CD8-positive, alpha-beta memory T cell (primary cell): Measurements from ENCODE around the gene SF3B3. TPM values are rescaled to one million over a fixed set of nuclear protein-coding genes. Genes with fewer than 3 reads are reported as not detected.

Experiments used
- CTCF ChIA-PET: fragments of 350-600 bp; sonication (Branson Sonifier 250); formaldehyde crosslinking; loops from one replicate; lab custom pipeline; 2021; ENCODE audit warnings: antibody characterized with exemption; lab: Charles Lee
- POLR2A ChIA-PET: fragments of 350-600 bp; sonication (Branson Sonifier 250); formaldehyde crosslinking; loops from one replicate; lab custom pipeline; 2021; ENCODE audit warnings: antibody characterized with exemption; lab: Charles Lee
- DNase-seq, 5 donors: peaks; one replicate each; pipeline versions ENCODE4 v3.0.0 to v3.0.0-alpha.2; 2020 to 2022; ENCODE audit warnings: mixed read lengths in 1 of 5
- H3K27ac ChIP-seq: one replicate; pipeline ENCODE4 v1.7.0; 2013; ENCODE audit warnings: low read depth, mild to moderate bottlenecking, low read length, moderate library complexity
- H3K27me3 ChIP-seq: 2 replicates; pipeline ENCODE4 v1.7.0; 2013; ENCODE audit warnings: low read length, mild to moderate bottlenecking; ENCODE audit not compliant: insufficient read depth, poor library complexity, severe bottlenecking
- H3K36me3 ChIP-seq: 2 replicates; pipeline ENCODE4 v1.7.0; 2013; ENCODE audit warnings: mild to moderate bottlenecking, low read length, moderate library complexity; ENCODE audit not compliant: insufficient read depth
- H3K4me1 ChIP-seq: 2 replicates; pipeline ENCODE4 v1.7.0; 2013; ENCODE audit warnings: mild to moderate bottlenecking, low read length, moderate library complexity; ENCODE audit not compliant: insufficient read depth
- H3K4me3 ChIP-seq: 2 replicates; pipeline ENCODE4 v1.7.0; 2013; ENCODE audit warnings: mild to moderate bottlenecking, low read length
- H3K9me3 ChIP-seq: 2 replicates; pipeline ENCODE4 v1.7.0; 2013; ENCODE audit warnings: mild to moderate bottlenecking, low read length
- H3K27ac Mint-ChIP-seq, 8 donors: one replicate each; pipeline ENCODE4 v1.8.0; 2020 to 2021; ENCODE audit warnings: mixed read lengths in 8 of 8, mild to moderate bottlenecking in 6 of 8, inconsistent platforms in 3 of 8, moderate library complexity in 3 of 8
- H3K27me3 Mint-ChIP-seq, 2 donors: one replicate each; pipeline ENCODE4 v1.8.0; 2020 to 2021; ENCODE audit warnings: mixed read lengths in 2 of 2, mild to moderate bottlenecking in 1 of 2, moderate library complexity in 1 of 2
- H3K36me3 Mint-ChIP-seq, 3 donors: one replicate each; pipeline ENCODE4 v1.8.0; 2020 to 2021; ENCODE audit warnings: mixed read lengths in 3 of 3, inconsistent platforms in 1 of 3, mild to moderate bottlenecking in 1 of 3
- H3K4me1 Mint-ChIP-seq, 3 donors: one replicate each; pipeline ENCODE4 v1.8.0; 2020 to 2021; ENCODE audit warnings: mixed read lengths in 3 of 3, inconsistent platforms in 1 of 3, mild to moderate bottlenecking in 1 of 3
- H3K4me3 Mint-ChIP-seq, 7 donors: one replicate each; pipeline ENCODE4 v1.8.0; 2020 to 2021; ENCODE audit warnings: mixed read lengths in 7 of 7, mild to moderate bottlenecking in 6 of 7, moderate library complexity in 4 of 7, inconsistent platforms in 2 of 7
- H3K9me3 Mint-ChIP-seq, 5 donors: one replicate each; pipeline ENCODE4 v1.8.0; 2020 to 2022; ENCODE audit warnings: mixed read lengths in 5 of 5, mild to moderate bottlenecking in 3 of 5, moderate library complexity in 2 of 5, inconsistent platforms in 1 of 5
- polyA plus RNA-seq: library from polyadenylated mRNA; unstranded; fragments of 300-500 nt; fragmentation: Illumina TruSeq; gene quantifications from one replicate; pipeline ENCODE4 v1.2.3, GENCODE V29; 2021
- total RNA-seq, 2 experiments: library from RNA; stranded (reverse); gene quantifications; one replicate each; pipeline ENCODE4 v1.2.3, GENCODE V29; 2021

The SF3B3 gene
- total and polyA plus RNA-seq, 3 experiments from 2014 or later: 134 to 642 (median 605) TPM

DNA sequence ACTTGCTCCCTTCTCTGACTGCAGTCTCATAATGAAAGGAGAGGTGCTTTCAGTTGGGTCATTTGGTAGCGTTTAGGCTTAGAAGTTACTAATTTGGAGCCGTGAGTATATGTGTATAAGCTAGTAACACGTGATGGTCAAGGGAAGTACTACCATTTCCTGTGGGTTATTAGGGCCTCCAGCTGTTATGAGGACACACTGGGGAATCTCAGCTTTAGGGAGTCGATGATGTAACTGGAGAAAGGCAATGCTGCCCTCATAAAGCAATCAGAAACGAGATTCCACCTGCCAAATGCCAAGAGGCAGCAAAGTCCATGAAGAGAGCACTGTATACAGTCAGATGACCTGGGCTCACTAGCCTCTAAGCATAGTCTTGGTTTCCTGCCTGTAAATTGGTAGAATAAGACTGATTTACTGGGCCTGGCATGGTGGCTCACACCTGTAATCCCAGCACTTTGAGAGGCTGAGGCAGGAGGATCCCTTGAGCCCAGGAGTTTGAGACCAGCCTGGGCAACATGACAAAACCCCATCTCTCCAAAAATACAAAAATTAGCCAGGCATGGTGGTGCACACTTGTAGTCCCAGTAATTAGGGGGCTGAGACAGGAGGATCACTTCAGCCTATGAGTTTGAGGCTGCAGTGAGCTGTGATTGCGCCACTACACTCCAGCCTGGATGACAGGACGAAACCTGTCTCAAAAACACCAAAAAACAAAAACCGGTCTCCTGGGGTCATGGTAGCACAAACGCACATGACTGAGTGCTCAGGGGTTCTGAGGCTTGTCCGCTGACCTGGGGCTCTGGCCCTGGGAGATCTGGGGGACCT, 53.0 kb downstream of the SF3B3 start:
- Histone ChIP-seq H3K27ac (no peak overlapping the region), H3K4me1 (peaks cover 3% of the 10 kb centered on the region), H3K27me3 (no peaks in the 10 kb centered on the region), H3K36me3 (peaks cover 20% of the 10 kb centered on the region), H3K4me3 (no peak overlapping the region), H3K9me3 (no peaks in the 10 kb centered on the region)
- H3K36me3 Mint-ChIP-seq: peaks cover 0 to 30% (median 5%) of the 10 kb centered on the region in 3 donors
- ChIA-PET POLR2A (no interaction called here), CTCF (no interaction called here)
- H3K4me3 Mint-ChIP-seq: peak overlapping the region in 1 of 7 donors; percentile 10
- DNase-seq: no peak
- peaks cover 11 to 17% (median 11%) of the 10 kb centered on the region in 3 donors for H3K4me1 Mint-ChIP-seq
- no peaks in the 10 kb centered on the region for H3K9me3 Mint-ChIP-seq
- peaks cover 0 to 2% of the 10 kb centered on the region in 2 donors for H3K27me3 Mint-ChIP-seq
- peak overlapping the region in 7 of 8 donors; percentile 6 to 97 (median 43) for H3K27ac Mint-ChIP-seq

DNA sequence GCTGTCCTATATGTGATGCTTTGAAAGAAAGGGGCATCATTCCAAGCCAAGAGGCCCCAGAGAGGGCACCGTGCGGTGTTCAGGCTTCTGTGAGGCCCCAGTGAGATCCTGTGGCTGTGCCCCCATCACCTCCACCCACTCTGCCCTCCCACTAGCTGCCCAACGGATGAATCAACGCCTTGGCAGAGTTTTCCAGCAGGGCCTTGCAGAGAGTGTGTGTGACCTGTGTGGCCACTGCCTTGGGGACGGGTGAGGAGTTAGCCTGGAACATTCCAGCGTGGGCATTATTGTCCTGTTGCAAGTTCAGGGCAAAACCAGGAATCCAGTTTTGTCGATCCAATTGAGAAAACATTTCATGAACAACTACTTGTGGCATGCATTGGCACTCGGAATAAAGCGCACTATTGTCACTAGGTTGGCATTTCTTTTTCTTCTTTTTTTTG, 53.7 kb downstream of the SF3B3 start:
- ChIA-PET POLR2A (no interaction called here), CTCF (no interaction called here)
- no peak for DNase-seq
- peaks cover 3% of the 10 kb centered on the region for H3K4me1 ChIP-seq
- no peaks in the 10 kb centered on the region for H3K9me3 ChIP-seq
- Mint-ChIP-seq H3K27ac (peak overlapping the region in 3 of 8 donors; percentile 29 to 70 (median 38)), H3K36me3 (peaks cover 0 to 24% (median 0%) of the 10 kb centered on the region in 3 donors), H3K4me3 (no peak overlapping the region), H3K4me1 (peaks cover 6 to 13% (median 9%) of the 10 kb centered on the region in 3 donors), H3K27me3 (peaks cover 0 to 2% of the 10 kb centered on the region in 2 donors), H3K9me3 (no peaks in the 10 kb centered on the region)
- no peaks in the 10 kb centered on the region for H3K27me3 ChIP-seq
- no peak overlapping the region for H3K27ac ChIP-seq
- peaks cover 15% of the 10 kb centered on the region for H3K36me3 ChIP-seq
- H3K4me3 ChIP-seq: no peak overlapping the region

GRCh38 chr16:70578035-70578434, 54.4 kb downstream of the SF3B3 start:
- no peak overlapping the region for H3K27ac Mint-ChIP-seq
- H3K4me1 Mint-ChIP-seq: peaks cover 6 to 13% (median 8%) of the 10 kb centered on the region in 3 donors
- H3K4me1 ChIP-seq: peaks cover 3% of the 10 kb centered on the region
- ChIA-PET CTCF (no interaction called here), POLR2A (no interaction called here)
- H3K4me3 Mint-ChIP-seq: no peak overlapping the region
- no peak for DNase-seq
- H3K9me3 ChIP-seq: no peaks in the 10 kb centered on the region
- H3K4me3 ChIP-seq: no peak overlapping the region
- H3K36me3 Mint-ChIP-seq: peaks cover 0 to 16% (median 0%) of the 10 kb centered on the region in 3 donors
- H3K27ac ChIP-seq: no peak overlapping the region
- H3K27me3 ChIP-seq: no peaks in the 10 kb centered on the region
- H3K36me3 ChIP-seq: peaks cover 7% of the 10 kb centered on the region
- H3K9me3 Mint-ChIP-seq: no peaks in the 10 kb centered on the region
- peaks cover 0 to 2% of the 10 kb centered on the region in 2 donors for H3K27me3 Mint-ChIP-seq

DNA sequence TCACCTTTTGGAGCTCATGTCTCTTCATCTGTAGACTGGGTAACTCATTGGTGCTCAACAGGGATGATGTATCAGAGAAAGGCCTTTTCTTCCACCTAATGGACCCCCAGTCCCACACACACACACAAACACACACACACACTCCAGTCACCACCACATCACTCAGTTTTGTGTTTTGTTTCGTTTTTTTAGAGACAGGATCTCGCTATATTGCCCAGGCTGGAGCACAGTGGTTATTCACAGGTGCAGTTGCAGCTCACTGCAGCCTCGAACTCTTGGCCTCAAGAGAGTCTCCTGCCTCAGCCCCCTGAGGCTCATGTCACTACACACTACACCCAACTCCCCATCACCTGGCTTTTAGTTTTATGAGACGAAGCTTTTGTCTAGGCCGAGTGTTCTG, 55.6 kb downstream of the SF3B3 start:
- peaks cover 6 to 13% (median 8%) of the 10 kb centered on the region in 3 donors for H3K4me1 Mint-ChIP-seq
- H3K27me3 ChIP-seq: no peaks in the 10 kb centered on the region
- peaks cover 3% of the 10 kb centered on the region for H3K4me1 ChIP-seq
- H3K36me3 Mint-ChIP-seq: peaks cover 0 to 8% (median 0%) of the 10 kb centered on the region in 3 donors
- H3K9me3 ChIP-seq: no peaks in the 10 kb centered on the region
- no peaks in the 10 kb centered on the region for H3K36me3 ChIP-seq
- DNase-seq: no peak
- H3K4me3 Mint-ChIP-seq: no peak overlapping the region
- no peak overlapping the region for H3K4me3 ChIP-seq
- peaks cover 0 to 2% of the 10 kb centered on the region in 2 donors for H3K27me3 Mint-ChIP-seq
- CTCF ChIA-PET: no interaction called here
- no peak overlapping the region for H3K27ac Mint-ChIP-seq
- no peak overlapping the region for H3K27ac ChIP-seq
- H3K9me3 Mint-ChIP-seq: no peaks in the 10 kb centered on the region
- POLR2A ChIA-PET: no interaction called here

GRCh38 chr16:70579648-70580630, 56.3 kb downstream of the SF3B3 start:
- Mint-ChIP-seq H3K27ac (no peak overlapping the region), H3K9me3 (no peaks in the 10 kb centered on the region), H3K27me3 (peaks cover 0 to 2% of the 10 kb centered on the region in 2 donors), H3K4me1 (peaks cover 6 to 13% (median 8%) of the 10 kb centered on the region in 3 donors), H3K36me3 (peaks cover 0 to 1% (median 0%) of the 10 kb centered on the region in 3 donors), H3K4me3 (no peak overlapping the region)
- no peak for DNase-seq
- no peaks in the 10 kb centered on the region for H3K9me3 ChIP-seq
- ChIA-PET CTCF (no interaction called here), POLR2A (no interaction called here)
- H3K36me3 ChIP-seq: no peaks in the 10 kb centered on the region
- H3K27me3 ChIP-seq: no peaks in the 10 kb centered on the region
- H3K4me1 ChIP-seq: peaks cover 3% of the 10 kb centered on the region
- no peak overlapping the region for H3K4me3 ChIP-seq
- H3K27ac ChIP-seq: no peak overlapping the region

GRCh38 chr16:70582280-70582978, 58.8 kb downstream of the SF3B3 start:
- CTCF ChIA-PET: interaction anchor here (0.6 kb wide), 1 partner anchor 9 kb away, joined by 3 read pairs; no protein-coding TSS in a partner anchor

DNA sequence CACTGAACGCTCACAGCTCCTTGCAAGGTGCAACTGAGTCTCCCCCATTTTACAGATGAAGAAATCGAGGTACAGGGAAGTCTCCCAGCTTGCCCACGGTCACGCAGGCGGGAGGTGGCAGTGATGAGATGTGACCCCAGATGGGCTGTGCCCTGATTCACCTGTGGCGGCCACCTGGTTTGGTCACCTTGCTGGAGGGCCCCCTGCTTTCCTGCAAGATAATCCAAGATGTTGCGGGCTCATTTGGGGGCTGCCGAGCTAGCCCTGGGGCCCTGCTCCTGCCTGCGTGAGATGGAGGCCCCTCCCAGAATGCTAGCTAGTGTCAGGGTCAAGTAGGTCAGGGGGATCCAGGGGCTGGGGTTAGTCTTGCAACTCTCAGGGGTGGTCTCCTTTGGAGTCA, 63.1 kb downstream of the SF3B3 start:
- POLR2A ChIA-PET: no interaction called here
- CTCF ChIA-PET: interaction anchor here (0.6 kb wide), 1 partner anchor 1158 kb away, joined by 3 read pairs; no protein-coding TSS in a partner anchor
- H3K9me3 ChIP-seq: no peaks in the 10 kb centered on the region
- no peaks in the 10 kb centered on the region for H3K4me1 ChIP-seq
- H3K36me3 ChIP-seq: no peaks in the 10 kb centered on the region
- Mint-ChIP-seq H3K27me3 (peaks cover 4 to 8% of the 10 kb centered on the region in 2 donors), H3K4me1 (no peaks in the 10 kb centered on the region), H3K27ac (peak overlapping the region in 1 of 8 donors; percentile 1), H3K36me3 (no peaks in the 10 kb centered on the region), H3K9me3 (no peaks in the 10 kb centered on the region), H3K4me3 (no peak overlapping the region)
- H3K27ac ChIP-seq: no peak overlapping the region
- no peaks in the 10 kb centered on the region for H3K27me3 ChIP-seq
- DNase-seq: no peak
- no peak overlapping the region for H3K4me3 ChIP-seq

More at GRCh38 chr16:70582280-70582978, 58.8 kb downstream of the SF3B3 start:
- H3K9me3 ChIP-seq: no peaks in the 10 kb centered on the region
- no peak overlapping the region for H3K4me3 ChIP-seq
- H3K27ac ChIP-seq: no peak overlapping the region
- Mint-ChIP-seq H3K36me3 (no peaks in the 10 kb centered on the region), H3K27ac (peak overlapping the region in 1 of 8 donors; percentile 9), H3K4me3 (no peak overlapping the region), H3K27me3 (peaks cover 0 to 2% of the 10 kb centered on the region in 2 donors), H3K4me1 (no peaks in the 10 kb centered on the region), H3K9me3 (no peaks in the 10 kb centered on the region)
- no peak for DNase-seq
- no peaks in the 10 kb centered on the region for H3K27me3 ChIP-seq
- no peaks in the 10 kb centered on the region for H3K4me1 ChIP-seq
- H3K36me3 ChIP-seq: no peaks in the 10 kb centered on the region
- POLR2A ChIA-PET: interaction anchor here (0.6 kb wide), 1 partner anchor 57 kb away, joined by 5 read pairs; no protein-coding TSS in a partner anchor
